Chondrocyte (in vitro differentiated cells): Measurements from ENCODE around the gene SEMA7A. TPM values are rescaled to one million over a fixed set of nuclear protein-coding genes. Genes with fewer than 3 reads are reported as not detected.

Experiments used
- DNase-seq: peaks from one replicate; pipeline ENCODE4 v3.0.0; 2021; ENCODE audit warnings: mixed read lengths, low spot score
- H3K27ac Mint-ChIP-seq: one replicate; pipeline ENCODE4 v1.8.0; 2021; ENCODE audit warnings: mild to moderate bottlenecking, moderate library complexity, mixed read lengths; ENCODE audit not compliant: unreplicated experiment
- H3K27me3 Mint-ChIP-seq: 2 replicates; pipeline ENCODE4 v1.8.0; 2021; ENCODE audit warnings: low read depth, mixed read lengths
- H3K36me3 Mint-ChIP-seq: 2 replicates; pipeline ENCODE4 v1.8.0; 2021; ENCODE audit warnings: low read depth, mixed read lengths
- H3K4me1 Mint-ChIP-seq: 2 replicates; pipeline ENCODE4 v1.8.0; 2021; ENCODE audit warnings: low read depth, mild to moderate bottlenecking, mixed read lengths
- H3K4me3 Mint-ChIP-seq: one replicate; pipeline ENCODE4 v1.8.0; 2021; ENCODE audit warnings: mild to moderate bottlenecking, moderate library complexity, mixed read lengths; ENCODE audit not compliant: unreplicated experiment
- H3K9me3 Mint-ChIP-seq: 2 replicates; pipeline ENCODE4 v1.8.0; 2021; ENCODE audit warnings: low read depth, mixed read lengths
- CTCF ChIP-seq: fragments of 200-600 bp; sonication (generic); IDR thresholded peaks from 2 replicates; pipeline ENCODE4 v1.5.0; 2021; ENCODE audit warnings: antibody characterized with exemption, mild to moderate bottlenecking, moderate library complexity
- total RNA-seq: library from RNA; stranded (reverse); gene quantifications from 3 replicates; pipeline ENCODE4 v1.2.1, GENCODE V29; 2021

SEMA7A gene
- total RNA-seq, 1 donor from 2014 or later = 2.3 TPM

GRCh38 chr15:74418575-74419338 is 15.0 kb downstream of the SEMA7A start:
- Mint-ChIP-seq H3K4me3 (no peak overlapping the region), H3K36me3 (peaks cover 3% of the 10 kb centered on the region), H3K27ac (no peak overlapping the region), H3K4me1 (peaks cover 32% of the 10 kb centered on the region), H3K9me3 (no peaks in the 10 kb centered on the region), H3K27me3 (no peaks in the 10 kb centered on the region)
- no peak for DNase-seq
- TF ChIP-seq CTCF = no peak

- TF ChIP-seq CTCF = no peak
- H3K27ac Mint-ChIP-seq = no peak overlapping the region
- H3K9me3 Mint-ChIP-seq = no peaks in the 10 kb centered on the region
- peaks cover 21% of the 10 kb centered on the region for H3K4me1 Mint-ChIP-seq
- DNase-seq = no peak
- H3K36me3 Mint-ChIP-seq = peaks cover 3% of the 10 kb centered on the region
- H3K27me3 Mint-ChIP-seq = no peaks in the 10 kb centered on the region
- no peak overlapping the region for H3K4me3 Mint-ChIP-seq
Measured at GRCh38 chr15:74417670-74418069, 16.1 kb downstream of the SEMA7A start.

- Mint-ChIP-seq H3K27me3 (no peaks in the 10 kb centered on the region), H3K4me3 (no peak overlapping the region), H3K9me3 (no peaks in the 10 kb centered on the region), H3K4me1 (peaks cover 19% of the 10 kb centered on the region), H3K27ac (no peak overlapping the region), H3K36me3 (peaks cover 3% of the 10 kb centered on the region)
- TF ChIP-seq CTCF = no peak
- no peak for DNase-seq
Measured at GRCh38 chr15:74417225-74417624, 16.5 kb downstream of the SEMA7A start.

GRCh38 chr15:74415966-74416916 is 17.5 kb downstream of the SEMA7A start:
- Mint-ChIP-seq H3K4me3 (no peak overlapping the region), H3K4me1 (peaks cover 15% of the 10 kb centered on the region), H3K9me3 (no peaks in the 10 kb centered on the region), H3K27me3 (no peaks in the 10 kb centered on the region), H3K36me3 (peaks cover 3% of the 10 kb centered on the region), H3K27ac (no peak overlapping the region)
- DNase-seq = no peak
- TF ChIP-seq CTCF = no peak

GRCh38 chr15:74414603-74415338 is 19.0 kb downstream of the SEMA7A start:
- no peak for TF ChIP-seq CTCF
- peaks cover 3% of the 10 kb centered on the region for H3K4me1 Mint-ChIP-seq
- no peak for DNase-seq
- no peaks in the 10 kb centered on the region for H3K9me3 Mint-ChIP-seq
- H3K4me3 Mint-ChIP-seq = no peak overlapping the region
- H3K27me3 Mint-ChIP-seq = no peaks in the 10 kb centered on the region
- peaks cover 3% of the 10 kb centered on the region for H3K36me3 Mint-ChIP-seq
- H3K27ac Mint-ChIP-seq = no peak overlapping the region
